Stimulated activated effector memory CD8-positive, alpha-beta T cell treated with anti-CD3 and anti-CD28 coated beads, Interleukin-12 subunit alpha, Interleukin-12 subunit beta, amount 100 ng/mL, for 72 hours (primary cell): ENCODE results near the gene LRMDA.
"Not testable (repeated sequence)": the region's sequence is repeated elsewhere in the genome, so short reads cannot be mapped to it uniquely, and the experiment has no call there.

Experiments used
- ATAC-seq: fragments of 150-1000 bp; cut with Tn5 transposase; 2 replicates; pipeline ENCODE4 v1.10.0; 2021
- DNase-seq, 2 donors: peaks; one replicate each; pipeline ENCODE4 v3.0.0; 2021 to 2022; ENCODE audit warnings: low spot score in 2 of 2
- H3K27ac Mint-ChIP-seq: one replicate; pipeline ENCODE4 v1.8.0; 2022; ENCODE audit warnings: mild to moderate bottlenecking, mixed read lengths
- H3K36me3 Mint-ChIP-seq: one replicate; pipeline ENCODE4 v1.8.0; 2022; ENCODE audit warnings: mild to moderate bottlenecking, mixed read lengths
- H3K4me1 Mint-ChIP-seq: one replicate; pipeline ENCODE4 v1.8.0; 2022; ENCODE audit warnings: mixed read lengths
- H3K4me3 Mint-ChIP-seq: one replicate; pipeline ENCODE4 v1.8.0; 2022; ENCODE audit warnings: mild to moderate bottlenecking, mixed read lengths
- H3K9me3 Mint-ChIP-seq: one replicate; pipeline ENCODE4 v1.8.0; 2022; ENCODE audit warnings: mixed read lengths

Gene LRMDA

GRCh38 chr10:76497666-76498065 is 1066.2 kb downstream of the LRMDA start:
- DNase-seq (no peak), ATAC-seq (no peak)
- Mint-ChIP-seq H3K36me3 (no peaks in the 10 kb centered on the region), H3K27ac (no peak overlapping the region), H3K9me3 (peaks cover 12% of the 10 kb centered on the region), H3K4me3 (no peak overlapping the region), H3K4me1 (no peaks in the 10 kb centered on the region)

GRCh38 chr10:76504823-76505222 is 1073.4 kb downstream of the LRMDA start:
- DNase-seq = no peak
- Mint-ChIP-seq H3K9me3 (peaks cover 7% of the 10 kb centered on the region), H3K27ac (no peak overlapping the region), H3K36me3 (no peaks in the 10 kb centered on the region), H3K4me1 (no peaks in the 10 kb centered on the region), H3K4me3 (no peak overlapping the region)
- no peak for ATAC-seq

- Mint-ChIP-seq H3K4me3 (no peak overlapping the region), H3K36me3 (no peaks in the 10 kb centered on the region), H3K9me3 (peaks cover 6% of the 10 kb centered on the region), H3K4me1 (no peaks in the 10 kb centered on the region), H3K27ac (no peak overlapping the region)
- ATAC-seq (no peak), DNase-seq (no peak)
These were observed 1078.0 kb downstream of the LRMDA start for GRCh38 chr10:76509446-76509845.

- no peak for ATAC-seq
- no peak for DNase-seq
- H3K9me3 Mint-ChIP-seq = peaks cover 6% of the 10 kb centered on the region
These were observed 1082.9 kb downstream of the LRMDA start for GRCh38 chr10:76514321-76514720.

GRCh38 chr10:76514869-76515268 is 1083.4 kb downstream of the LRMDA start:
- no peak overlapping the region for H3K27ac Mint-ChIP-seq
- no peak overlapping the region for H3K4me3 Mint-ChIP-seq
- ATAC-seq (no peak), DNase-seq (no peak)
- no peaks in the 10 kb centered on the region for H3K36me3 Mint-ChIP-seq
- H3K9me3 Mint-ChIP-seq = peaks cover 6% of the 10 kb centered on the region
- no peaks in the 10 kb centered on the region for H3K4me1 Mint-ChIP-seq

More at GRCh38 chr10:76514321-76514720, 1082.9 kb downstream of the LRMDA start:
- Mint-ChIP-seq H3K4me3 (no peak overlapping the region), H3K27ac (no peak overlapping the region), H3K36me3 (no peaks in the 10 kb centered on the region), H3K4me1 (no peaks in the 10 kb centered on the region)

DNA sequence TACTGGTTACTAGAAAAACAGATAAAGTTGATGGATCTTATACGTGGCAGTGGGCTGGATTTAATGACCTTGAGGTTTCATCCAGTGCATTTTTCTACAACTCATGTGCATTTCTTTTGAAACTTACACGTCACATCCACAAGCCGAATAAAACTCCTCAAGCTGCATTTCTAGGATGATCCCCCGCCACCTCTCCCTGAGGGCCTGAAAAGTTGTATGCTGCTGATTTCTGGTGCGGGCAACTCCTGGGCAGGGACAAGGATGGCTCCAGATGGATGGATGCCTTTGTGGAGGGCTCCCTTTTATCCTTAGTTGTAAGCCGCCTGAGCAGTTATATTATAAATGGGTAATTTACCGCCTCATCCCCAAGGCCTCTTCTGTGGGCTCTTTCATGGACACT is 1091.1 kb downstream of the LRMDA start:
- Mint-ChIP-seq H3K36me3 (no peaks in the 10 kb centered on the region), H3K4me1 (no peaks in the 10 kb centered on the region), H3K4me3 (no peak overlapping the region), H3K9me3 (peaks cover 11% of the 10 kb centered on the region), H3K27ac (no peak overlapping the region)
- DNase-seq (no peak), ATAC-seq (no peak)

GRCh38 chr10:76523246-76523645 is 1091.8 kb downstream of the LRMDA start:
- DNase-seq (no peak), ATAC-seq (no peak)
- H3K27ac Mint-ChIP-seq = no peak overlapping the region
- peaks cover 8% of the 10 kb centered on the region for H3K9me3 Mint-ChIP-seq
- no peak overlapping the region for H3K4me3 Mint-ChIP-seq
- H3K4me1 Mint-ChIP-seq = no peaks in the 10 kb centered on the region
- no peaks in the 10 kb centered on the region for H3K36me3 Mint-ChIP-seq

GRCh38 chr10:76523791-76524351 is 1092.4 kb downstream of the LRMDA start:
- Mint-ChIP-seq H3K4me1 (no peaks in the 10 kb centered on the region), H3K9me3 (peaks cover 8% of the 10 kb centered on the region), H3K27ac (no peak overlapping the region), H3K36me3 (no peaks in the 10 kb centered on the region), H3K4me3 (no peak overlapping the region)
- ATAC-seq (no peak), DNase-seq (no peak)

- not testable (repeated sequence) for DNase-seq, ATAC-seq, H3K27ac Mint-ChIP-seq, H3K4me3 Mint-ChIP-seq, H3K9me3 Mint-ChIP-seq, H3K4me1 Mint-ChIP-seq, H3K36me3 Mint-ChIP-seq
These were observed 1095.4 kb downstream of the LRMDA start for GRCh38 chr10:76526833-76527232.

- Mint-ChIP-seq H3K9me3 (peaks cover 6% of the 10 kb centered on the region), H3K4me1 (no peaks in the 10 kb centered on the region), H3K36me3 (no peaks in the 10 kb centered on the region), H3K4me3 (no peak overlapping the region), H3K27ac (no peak overlapping the region)
- ATAC-seq (no peak), DNase-seq (no peak)
These were observed 1108.9 kb downstream of the LRMDA start for GRCh38 chr10:76540331-76540730.

DNA sequence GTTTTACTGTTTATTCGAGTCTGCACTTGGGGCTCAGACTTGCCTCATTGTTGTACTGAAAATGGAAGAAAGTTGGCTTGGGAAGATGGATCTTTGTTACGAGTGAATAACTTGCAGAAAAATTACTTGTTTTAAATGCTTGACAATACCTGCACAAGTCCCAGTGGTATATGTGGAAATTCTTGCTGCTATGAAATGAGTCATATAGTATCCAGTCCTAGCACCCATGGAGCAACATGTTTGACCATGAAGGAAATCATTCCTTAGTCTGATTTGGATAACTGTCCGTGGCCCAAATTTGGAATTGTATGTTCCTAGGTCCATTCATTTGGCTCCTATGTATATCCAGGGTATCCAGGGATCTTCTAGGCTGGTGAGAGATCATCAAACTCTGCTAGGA is 1109.4 kb downstream of the LRMDA start:
- no peaks in the 10 kb centered on the region for H3K4me1 Mint-ChIP-seq

DNA sequence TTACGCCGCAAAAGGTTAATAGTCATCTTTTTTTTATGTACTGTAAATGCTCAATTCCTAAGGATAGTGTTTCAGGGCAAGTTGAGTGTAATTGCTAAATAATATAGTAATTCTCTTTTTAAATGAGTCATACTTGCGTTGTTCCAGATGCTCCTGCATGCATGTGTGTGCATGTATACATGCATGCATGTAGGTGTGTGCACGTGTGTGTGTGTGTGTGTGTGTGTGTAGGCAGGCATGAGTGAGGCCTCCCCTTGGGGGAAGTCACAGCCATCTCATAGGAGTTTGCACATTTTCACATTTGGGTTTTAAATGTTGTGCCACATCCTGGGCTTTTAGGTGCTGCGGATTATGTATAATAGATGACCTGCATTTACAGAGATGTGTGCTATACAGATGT is 1110.4 kb downstream of the LRMDA start:
- ATAC-seq = no peak
- H3K4me3 Mint-ChIP-seq = no peak overlapping the region
- H3K9me3 Mint-ChIP-seq = peaks cover 6% of the 10 kb centered on the region
- no peak overlapping the region for H3K27ac Mint-ChIP-seq
- H3K36me3 Mint-ChIP-seq = no peaks in the 10 kb centered on the region
- DNase-seq = no peak
- no peaks in the 10 kb centered on the region for H3K4me1 Mint-ChIP-seq

More for the DNA sequence above, 1109.4 kb downstream of the LRMDA start:
- no peak overlapping the region for H3K4me3 Mint-ChIP-seq
- no peak overlapping the region for H3K27ac Mint-ChIP-seq
- DNase-seq = no peak
- peaks cover 6% of the 10 kb centered on the region for H3K9me3 Mint-ChIP-seq
- no peak for ATAC-seq
- no peaks in the 10 kb centered on the region for H3K36me3 Mint-ChIP-seq

- Mint-ChIP-seq H3K27ac (no peak overlapping the region), H3K4me1 (no peaks in the 10 kb centered on the region), H3K9me3 (peaks cover 3% of the 10 kb centered on the region), H3K4me3 (no peak overlapping the region), H3K36me3 (no peaks in the 10 kb centered on the region)
- no peak for DNase-seq
- ATAC-seq = no peak
These were observed 1111.0 kb downstream of the LRMDA start for GRCh38 chr10:76542307-76542930.

- DNase-seq (no peak), ATAC-seq (no peak)
- Mint-ChIP-seq H3K27ac (no peak overlapping the region), H3K36me3 (no peaks in the 10 kb centered on the region), H3K4me3 (no peak overlapping the region), H3K9me3 (no peaks in the 10 kb centered on the region), H3K4me1 (no peaks in the 10 kb centered on the region)
These were observed 1112.2 kb downstream of the LRMDA start for GRCh38 chr10:76543655-76544054.

- no peaks in the 10 kb centered on the region for H3K36me3 Mint-ChIP-seq
- H3K27ac Mint-ChIP-seq = no peak overlapping the region
- no peaks in the 10 kb centered on the region for H3K9me3 Mint-ChIP-seq
- ATAC-seq (no peak), DNase-seq (no peak)
- no peaks in the 10 kb centered on the region for H3K4me1 Mint-ChIP-seq
- no peak overlapping the region for H3K4me3 Mint-ChIP-seq
These were observed 1113.4 kb downstream of the LRMDA start for GRCh38 chr10:76544789-76545188.

GRCh38 chr10:76546411-76546810 is 1115.0 kb downstream of the LRMDA start:
- ATAC-seq (no peak), DNase-seq (no peak)
- H3K36me3 Mint-ChIP-seq = no peaks in the 10 kb centered on the region
- H3K27ac Mint-ChIP-seq = no peak overlapping the region
- H3K9me3 Mint-ChIP-seq = no peaks in the 10 kb centered on the region
- no peak overlapping the region for H3K4me3 Mint-ChIP-seq
- H3K4me1 Mint-ChIP-seq = no peaks in the 10 kb centered on the region
